Epithelial cell of esophagus (primary cell): ENCODE results near the gene GUCA1A.
A peak's percentile ranks its signal among the peaks of the same experiment; 100 is the strongest.
"Not testable (repeated sequence)": the region's sequence is repeated elsewhere in the genome, so short reads cannot be mapped to it uniquely, and the experiment has no call there.

ENCODE experiments used
- DNase-seq: peaks from one replicate; pipeline ENCODE4 v3.0.0; 2010; ENCODE audit warnings: low read depth
- H3K4me3 ChIP-seq: 2 replicates; pipeline ENCODE4 v1.5.1; 2011; ENCODE audit warnings: mild to moderate bottlenecking, low read length, control low read depth
- CTCF ChIP-seq: IDR thresholded peaks from 2 replicates; pipeline ENCODE4 v1.5.1; 2011; ENCODE audit warnings: low read depth, mild to moderate bottlenecking, low read length, control low read depth, inconsistent platforms; ENCODE audit not compliant: insufficient read depth; ENCODE audit errors: missing control alignments

Gene GUCA1A

DNA sequence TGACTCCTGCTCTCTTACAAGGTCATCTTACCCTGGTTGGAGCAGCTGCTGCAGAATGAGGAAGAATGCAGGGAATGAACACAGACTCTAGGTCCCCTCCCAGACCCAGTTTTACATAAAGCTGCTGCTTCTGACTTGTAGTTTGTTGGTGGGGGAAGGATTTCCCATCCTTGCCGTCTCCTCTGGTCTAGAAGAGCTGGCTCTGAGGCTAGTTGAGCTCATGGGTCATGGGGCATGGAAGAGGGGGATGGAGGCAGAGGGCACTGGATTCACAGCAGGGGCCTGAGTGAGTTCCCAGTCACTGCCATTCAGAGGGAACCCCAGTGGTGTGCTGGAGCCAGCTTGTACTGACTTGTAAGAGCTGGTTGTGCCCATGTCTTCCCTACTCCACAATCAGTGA, 9.2 kb upstream of the GUCA1A start:
- peak; percentile 40 for DNase-seq
- no peak for TF ChIP-seq CTCF
- H3K4me3 ChIP-seq, result no peak overlapping the region

DNA sequence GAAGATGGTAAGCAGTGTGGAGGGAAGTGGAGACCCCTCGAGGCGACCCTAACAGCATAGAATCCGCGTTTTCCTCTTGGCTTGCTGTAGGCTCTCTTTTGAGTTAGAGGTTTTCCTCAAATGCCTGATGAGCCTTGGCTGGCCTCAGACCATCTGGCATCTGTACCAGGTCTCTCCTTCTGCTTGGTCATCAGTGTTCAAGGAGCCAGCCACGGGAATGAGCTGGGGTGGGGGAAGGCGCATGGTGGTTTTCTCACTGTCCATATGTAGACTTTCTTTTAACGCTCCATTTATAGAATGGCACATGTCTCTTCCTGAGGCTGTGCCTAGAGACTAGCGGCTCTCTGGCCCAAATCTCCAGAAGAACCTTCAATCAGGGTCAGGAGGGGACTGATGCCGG, 8.1 kb upstream of the GUCA1A start:
- no peak for DNase-seq
- H3K4me3 ChIP-seq, result no peak overlapping the region
- no peak for TF ChIP-seq CTCF

DNA sequence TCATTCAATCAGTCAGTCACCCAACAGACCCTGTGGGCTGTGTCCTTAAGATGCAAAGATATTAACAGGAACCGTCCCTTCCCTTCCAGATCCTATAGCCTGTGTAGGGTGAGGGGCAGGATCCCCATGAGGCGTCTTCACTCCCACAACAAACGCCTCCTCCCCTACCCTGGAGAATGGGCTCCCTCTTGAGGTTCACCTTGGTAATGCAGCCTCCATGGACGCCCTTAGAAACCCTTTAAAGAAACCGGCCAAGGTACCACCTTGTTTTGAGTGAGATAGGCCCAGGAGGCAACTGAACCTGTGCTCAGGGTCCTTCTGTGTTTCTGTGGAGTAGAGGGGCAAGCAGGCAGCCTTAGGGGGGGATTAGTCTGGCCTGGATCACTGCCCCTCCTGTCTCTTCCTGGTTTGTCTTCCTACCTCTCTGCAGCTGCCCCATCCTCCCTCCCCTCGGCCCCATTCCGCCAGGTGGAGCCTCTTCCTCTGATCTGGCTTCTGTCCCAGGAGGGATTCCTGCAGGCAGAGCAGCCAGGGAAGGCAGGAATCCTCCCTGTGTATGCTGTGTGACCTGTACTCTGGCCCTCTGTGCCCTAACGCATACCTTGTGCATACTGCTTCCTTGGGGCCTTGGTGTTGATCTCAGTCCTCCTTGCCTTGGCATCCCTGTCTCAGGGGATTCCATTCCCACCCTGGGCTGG, 6.6 kb upstream of the GUCA1A start:
- H3K4me3 ChIP-seq, result no peak overlapping the region
- peak; percentile 95 for TF ChIP-seq CTCF
- peak; percentile 82 for DNase-seq

DNA sequence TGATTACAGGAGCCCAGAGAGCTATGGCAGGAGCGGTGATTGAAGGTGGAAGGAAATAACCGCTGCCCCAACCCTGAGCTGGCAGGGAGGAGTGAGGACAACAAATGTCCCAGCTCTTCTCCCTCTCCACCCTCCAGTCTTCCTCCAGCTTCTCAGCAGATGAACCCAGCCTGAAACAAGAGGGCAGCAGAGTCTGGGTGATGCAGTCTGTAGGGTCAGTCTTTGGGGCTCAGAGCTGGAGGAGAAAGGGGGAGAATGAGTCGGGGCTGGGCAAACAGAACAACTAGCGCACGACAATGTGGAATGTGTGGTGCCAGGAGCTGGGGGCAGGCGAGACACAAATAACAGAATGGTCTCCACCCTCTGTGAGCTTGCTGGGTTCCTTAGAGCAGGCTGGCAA, 4.5 kb upstream of the GUCA1A start:
- H3K4me3 ChIP-seq, result no peak overlapping the region
- TF ChIP-seq CTCF, result no peak
- no peak for DNase-seq

DNA sequence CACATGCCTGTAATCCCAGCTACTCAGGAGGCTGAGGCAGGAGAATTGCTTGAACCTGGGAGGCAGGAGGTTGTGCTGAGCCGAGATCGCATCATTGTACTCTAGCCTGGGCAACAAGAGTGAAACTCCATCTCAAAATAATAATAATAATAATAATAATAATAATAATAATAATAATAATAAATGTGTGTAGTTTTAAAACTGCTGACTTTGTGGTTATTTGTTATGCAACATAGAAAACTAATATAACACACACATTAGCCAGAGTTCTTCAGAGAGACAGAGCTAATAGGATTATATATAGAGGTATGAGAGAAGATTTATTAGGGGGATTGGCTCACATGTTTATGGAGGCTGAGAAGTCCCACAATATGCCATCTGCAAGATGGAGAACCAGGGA, 3.4 kb upstream of the GUCA1A start:
- H3K4me3 ChIP-seq, DNase-seq: not testable (repeated sequence)

GRCh38 chr6:42171813-42172581, 1.2 kb upstream of the GUCA1A start:
- DNase-seq, result no peak
- TF ChIP-seq CTCF, result no peak
- H3K4me3 ChIP-seq, result no peak overlapping the region

GRCh38 chr6:42175860-42176259, 2.7 kb downstream of the GUCA1A start:
- TF ChIP-seq CTCF, result peak; percentile 29
- DNase-seq, result no peak

More at GRCh38 chr6:42175860-42176259, 2.7 kb downstream of the GUCA1A start:
- no peak overlapping the region for H3K4me3 ChIP-seq
